Calu3 (cell line): ENCODE data around the gene TMED7. TPM values are rescaled to one million over a fixed set of nuclear protein-coding genes. Genes with fewer than 3 reads are reported as not detected.

Source experiments
- BruUV-seq: library from RNA; stranded (reverse); fragments of 400-500 nt; replicated peaks from 2 replicates; lab custom pipeline; 2021; lab: Mats Ljungman, UMichigan
- CTCF ChIA-PET: fragments of 300-600 bp; sonication (Branson Sonifier 250); formaldehyde crosslinking; loops from one replicate; lab custom pipeline; 2022; ENCODE audit warnings: antibody characterized with exemption; lab: Charles Lee
- DNase-seq: peaks from one replicate; pipeline ENCODE4 v3.0.0; 2022
- H3K27ac Mint-ChIP-seq: one replicate; pipeline ENCODE4 v1.8.0; 2022; ENCODE audit warnings: mixed read lengths; ENCODE audit not compliant: unreplicated experiment
- H3K27me3 Mint-ChIP-seq: one replicate; pipeline ENCODE4 v1.8.0; 2022; ENCODE audit warnings: mixed read lengths; ENCODE audit not compliant: unreplicated experiment
- H3K36me3 Mint-ChIP-seq: one replicate; pipeline ENCODE4 v1.8.0; 2022; ENCODE audit warnings: mild to moderate bottlenecking, moderate library complexity, mixed read lengths; ENCODE audit not compliant: insufficient read depth, unreplicated experiment
- H3K4me1 Mint-ChIP-seq: one replicate; pipeline ENCODE4 v1.8.0; 2022; ENCODE audit warnings: mild to moderate bottlenecking, low read depth, mixed read lengths; ENCODE audit not compliant: unreplicated experiment
- H3K4me3 Mint-ChIP-seq: one replicate; pipeline ENCODE4 v1.8.0; 2022; ENCODE audit warnings: mild to moderate bottlenecking, low read depth, moderate library complexity, mixed read lengths; ENCODE audit not compliant: unreplicated experiment
- H3K9me3 Mint-ChIP-seq: one replicate; pipeline ENCODE4 v1.8.0; 2022; ENCODE audit warnings: low read depth, mixed read lengths; ENCODE audit not compliant: unreplicated experiment
- intact Hi-C: fragments of 100-400 bp; cut with micrococcal nuclease; formaldehyde crosslinking; loops from one replicate; pipeline ENCODE4 v1.10.0; 2022; ENCODE audit not compliant: unreplicated experiment
- total RNA-seq: library from RNA; stranded (reverse); gene quantifications from 2 replicates; pipeline ENCODE4 v1.2.3, GENCODE V29; 2022
- TF ChIP-seq, protein P1 (sequence below): fragments of 200-600 bp; IDR thresholded peaks from one replicate; pipeline ENCODE4 v1.8.0; 2022; ENCODE audit warnings: antibody characterized with exemption; ENCODE audit not compliant: unreplicated experiment

Gene TMED7
- total RNA-seq, 1 experiment from 2014 or later = 137 TPM

DNA sequence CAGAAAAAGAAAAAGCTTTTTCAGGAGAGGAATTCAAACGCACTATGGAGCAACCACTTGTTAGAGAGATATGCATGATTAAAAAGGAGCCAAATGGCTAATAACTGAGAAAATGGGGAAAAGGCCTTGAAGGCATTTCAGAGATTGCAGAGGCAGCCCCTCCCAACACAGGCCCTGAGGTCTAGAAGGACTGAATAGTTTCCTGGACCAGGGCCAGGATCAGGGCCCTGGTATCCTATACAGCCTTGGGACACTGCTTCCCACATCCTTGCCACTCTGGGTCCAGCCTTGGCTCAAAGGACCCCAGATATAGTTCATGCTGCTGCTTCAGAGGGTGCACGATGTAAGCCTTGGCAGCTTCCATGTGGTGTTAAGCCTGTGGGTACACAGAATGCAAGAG, 60.6 kb downstream of the TMED7 start:
- intact Hi-C loops = no loop called here
- no peak for DNase-seq
- CTCF ChIA-PET = interaction anchor here (1.0 to 1.1 kb wide), 2 partner anchors 9 to 189 kb away, joined by 4 to 6 read pairs; no protein-coding TSS in a partner anchor
- Mint-ChIP-seq H3K36me3 (no peaks in the 10 kb centered on the region), H3K9me3 (no peaks in the 10 kb centered on the region), H3K4me3 (no peak overlapping the region), H3K27me3 (no peaks in the 10 kb centered on the region), H3K27ac (no peak overlapping the region), H3K4me1 (peaks cover 20% of the 10 kb centered on the region)
- BruUV-seq = no TSS peak
- TF ChIP-seq, protein P1, sequence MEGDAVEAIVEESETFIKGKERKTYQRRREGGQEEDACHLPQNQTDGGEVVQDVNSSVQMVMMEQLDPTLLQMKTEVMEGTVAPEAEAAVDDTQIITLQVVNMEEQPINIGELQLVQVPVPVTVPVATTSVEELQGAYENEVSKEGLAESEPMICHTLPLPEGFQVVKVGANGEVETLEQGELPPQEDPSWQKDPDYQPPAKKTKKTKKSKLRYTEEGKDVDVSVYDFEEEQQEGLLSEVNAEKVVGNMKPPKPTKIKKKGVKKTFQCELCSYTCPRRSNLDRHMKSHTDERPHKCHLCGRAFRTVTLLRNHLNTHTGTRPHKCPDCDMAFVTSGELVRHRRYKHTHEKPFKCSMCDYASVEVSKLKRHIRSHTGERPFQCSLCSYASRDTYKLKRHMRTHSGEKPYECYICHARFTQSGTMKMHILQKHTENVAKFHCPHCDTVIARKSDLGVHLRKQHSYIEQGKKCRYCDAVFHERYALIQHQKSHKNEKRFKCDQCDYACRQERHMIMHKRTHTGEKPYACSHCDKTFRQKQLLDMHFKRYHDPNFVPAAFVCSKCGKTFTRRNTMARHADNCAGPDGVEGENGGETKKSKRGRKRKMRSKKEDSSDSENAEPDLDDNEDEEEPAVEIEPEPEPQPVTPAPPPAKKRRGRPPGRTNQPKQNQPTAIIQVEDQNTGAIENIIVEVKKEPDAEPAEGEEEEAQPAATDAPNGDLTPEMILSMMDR = no peak

Other genes with a start within 250 kb of the TMED7 start
- gene FEM1C, start 81.3 kb downstream of the TMED7 start, total RNA-seq = 42.8 and 45.9 TPM in 2 replicates
- 1.2 and 2.1 TPM in 2 replicates for gene TICAM2, start 23.6 kb downstream of the TMED7 start, total RNA-seq
- gene CDO1, start 190.6 kb upstream of the TMED7 start, total RNA-seq = not detected in 2 replicates
- 60.5 and 62.7 TPM in 2 replicates for gene ATG12, start 215.5 kb upstream of the TMED7 start, total RNA-seq
- gene AP3S1, start 215.9 kb upstream of the TMED7 start, total RNA-seq = 87.4 and 101 TPM in 2 replicates